ENCODE data around the gene CTBP2.

GRCh38 chr10:125158275-125158600 is 2.1 kb downstream of the CTBP2 start:
- no peak for TF ChIP-seq CTCF (conservative IDR thresholded peaks at IDR 0.05; ENCODE audit: low read depth, low read length)
- TF ChIP-seq EZH2 (IDR thresholded peaks at IDR 0.05; ENCODE audit: borderline replicate concordance, low read depth, low read length, poor library complexity, severe bottlenecking) = no peak
